ENCODE measurements around the gene ARHGAP30. TPM values are rescaled to one million over a fixed set of nuclear protein-coding genes. Genes with fewer than 3 reads are reported as not detected.

The ARHGAP30 gene
- total RNA-seq, 1 donor from 2014 or later, result 6.0 TPM

DNA sequence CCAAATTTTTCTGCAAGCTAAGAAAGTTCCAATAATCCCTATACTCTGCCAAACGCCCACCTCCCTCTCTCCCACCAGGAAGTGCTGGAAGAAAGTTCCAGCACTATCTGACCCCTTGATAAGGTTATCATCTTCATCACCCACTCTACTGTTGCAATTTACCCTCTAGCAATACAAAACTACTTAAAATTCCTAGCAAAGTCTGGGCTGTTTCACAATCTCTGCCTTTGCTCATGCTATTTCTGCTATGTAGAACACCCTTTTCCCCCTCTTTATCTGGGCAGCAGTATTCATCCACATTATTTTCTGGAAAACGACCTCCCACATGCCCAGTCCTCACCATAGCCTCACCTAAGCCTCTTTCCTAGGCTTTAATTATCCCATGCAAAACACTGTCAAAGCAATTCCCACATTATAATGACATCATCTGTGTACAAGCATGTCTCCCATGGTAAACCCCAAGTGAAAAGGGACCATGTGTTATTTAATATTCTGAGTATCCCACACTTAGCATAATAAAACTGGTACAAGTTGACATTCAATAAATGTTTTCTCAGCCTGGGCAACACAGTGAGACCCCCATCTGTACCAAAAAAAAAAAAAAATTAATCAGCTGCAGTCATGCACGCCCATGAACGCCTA is 60.7 kb downstream of the ARHGAP30 start:
- ATAC-seq, result no peak

DNA sequence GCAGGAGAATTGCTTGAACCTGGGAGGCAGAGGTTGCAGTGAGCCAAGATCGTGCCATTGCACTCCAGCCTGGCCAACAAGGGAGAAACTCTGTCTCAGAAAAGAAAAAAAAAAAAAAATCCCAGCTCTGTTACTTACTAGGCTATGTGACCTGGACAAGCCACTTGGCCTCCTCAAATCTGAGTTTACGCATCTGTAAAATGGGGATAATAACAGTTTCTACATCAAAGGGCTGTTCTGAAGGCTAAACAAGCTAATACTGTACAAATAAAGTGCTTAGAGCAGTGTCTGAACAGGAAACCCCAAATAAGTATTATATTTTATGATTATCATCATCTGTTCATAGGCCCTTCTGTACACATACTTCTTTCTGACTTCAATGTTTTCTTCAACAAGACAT is 62.3 kb downstream of the ARHGAP30 start:
- ATAC-seq, result no peak

GRCh38 chr1:161006563-161006962 is 63.1 kb downstream of the ARHGAP30 start:
- ATAC-seq, result peak; percentile 5

DNA sequence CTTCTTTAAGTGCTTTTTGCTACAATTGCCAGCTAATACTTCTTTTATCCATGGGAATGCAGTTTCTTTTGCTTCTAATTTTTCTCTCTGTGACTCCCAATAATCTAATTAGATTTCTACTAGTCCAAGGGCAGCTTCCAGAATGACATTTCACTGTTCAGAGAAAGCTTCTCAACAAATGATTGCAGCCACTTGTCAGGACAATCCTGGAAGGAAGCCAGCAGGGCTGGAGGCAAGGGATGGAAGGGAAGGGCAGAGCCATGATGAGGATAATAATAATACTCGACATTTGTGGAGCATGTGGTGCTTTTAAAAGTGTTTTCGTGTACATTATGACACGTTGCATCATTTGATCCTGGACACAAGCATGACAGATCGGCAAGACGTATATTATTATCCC is 68.2 kb downstream of the ARHGAP30 start:
- no peak for ATAC-seq

- no peak for ATAC-seq
Observed at GRCh38 chr1:161000736-161001480, 68.8 kb downstream of the ARHGAP30 start.

- ATAC-seq, result no peak
Observed at GRCh38 chr1:160999376-160999775, 70.3 kb downstream of the ARHGAP30 start.

- ATAC-seq, result peak; percentile 52
Observed at GRCh38 chr1:160997323-160998038, 72.2 kb downstream of the ARHGAP30 start.

Other genes with a start within 250 kb of the ARHGAP30 start
- gene CD244, start 207.0 kb downstream of the ARHGAP30 start, total RNA-seq, result 0.56 TPM
- gene ITLN1, start 184.7 kb downstream of the ARHGAP30 start, total RNA-seq, result not detected
- 0.16 TPM for gene ITLN2, start 115.1 kb downstream of the ARHGAP30 start, total RNA-seq
- gene F11R, start 48.7 kb downstream of the ARHGAP30 start, total RNA-seq, result 137 TPM
- gene TSTD1, start 30.9 kb downstream of the ARHGAP30 start, total RNA-seq, result 67.9 TPM
- 25.2 TPM for gene USF1, start 23.9 kb downstream of the ARHGAP30 start, total RNA-seq
- 115 TPM for gene NECTIN4, start 19.7 kb upstream of the ARHGAP30 start, total RNA-seq
- 4.5 TPM for gene KLHDC9, start 28.5 kb upstream of the ARHGAP30 start, total RNA-seq
- gene PFDN2, start 48.1 kb upstream of the ARHGAP30 start, total RNA-seq, result 46.2 TPM
- 26.4 TPM for gene NIT1, start 48.2 kb upstream of the ARHGAP30 start, total RNA-seq
- 24.9 TPM for gene DEDD, start 62.8 kb upstream of the ARHGAP30 start, total RNA-seq
- 76.7 TPM for gene UFC1, start 84.1 kb upstream of the ARHGAP30 start, total RNA-seq
- 15.6 TPM for gene USP21, start 89.6 kb upstream of the ARHGAP30 start, total RNA-seq
- gene PPOX, start 96.5 kb upstream of the ARHGAP30 start, total RNA-seq, result 10.4 TPM
- 17.7 TPM for gene B4GALT3, start 107.6 kb upstream of the ARHGAP30 start, total RNA-seq
- gene ADAMTS4, start 129.2 kb upstream of the ARHGAP30 start, total RNA-seq, result 1.3 TPM
- gene NDUFS2, start 132.5 kb upstream of the ARHGAP30 start, total RNA-seq, result 56.4 TPM
- gene FCER1G, start 145.4 kb upstream of the ARHGAP30 start, total RNA-seq, result 0.76 TPM
- not detected for gene APOA2, start 153.7 kb upstream of the ARHGAP30 start, total RNA-seq
- 11.4 TPM for gene TOMM40L, start 156.2 kb upstream of the ARHGAP30 start, total RNA-seq
- not detected for gene NR1I3, start 168.3 kb upstream of the ARHGAP30 start, total RNA-seq
- 29.3 TPM for gene PCP4L1, start 188.9 kb upstream of the ARHGAP30 start, total RNA-seq
- 1.4 TPM for gene MPZ, start 240.1 kb upstream of the ARHGAP30 start, total RNA-seq
- gene SDHC, start 244.5 kb upstream of the ARHGAP30 start, total RNA-seq, result 185 TPM